Activated CD4-positive, CD25-positive, alpha-beta regulatory T cell (primary cell): Measurements from ENCODE around the gene ZNF585A.
A peak's percentile ranks its signal among the peaks of the same experiment; 100 is the strongest.
"Not testable (repeated sequence)": the region's sequence is repeated elsewhere in the genome, so short reads cannot be mapped to it uniquely, and the experiment has no call there.

ENCODE experiments used
- DNase-seq, 4 experiments: peaks; one replicate each; lab custom pipeline; 2025; lab: John Stamatoyannopoulos, UW

ZNF585A gene

DNA sequence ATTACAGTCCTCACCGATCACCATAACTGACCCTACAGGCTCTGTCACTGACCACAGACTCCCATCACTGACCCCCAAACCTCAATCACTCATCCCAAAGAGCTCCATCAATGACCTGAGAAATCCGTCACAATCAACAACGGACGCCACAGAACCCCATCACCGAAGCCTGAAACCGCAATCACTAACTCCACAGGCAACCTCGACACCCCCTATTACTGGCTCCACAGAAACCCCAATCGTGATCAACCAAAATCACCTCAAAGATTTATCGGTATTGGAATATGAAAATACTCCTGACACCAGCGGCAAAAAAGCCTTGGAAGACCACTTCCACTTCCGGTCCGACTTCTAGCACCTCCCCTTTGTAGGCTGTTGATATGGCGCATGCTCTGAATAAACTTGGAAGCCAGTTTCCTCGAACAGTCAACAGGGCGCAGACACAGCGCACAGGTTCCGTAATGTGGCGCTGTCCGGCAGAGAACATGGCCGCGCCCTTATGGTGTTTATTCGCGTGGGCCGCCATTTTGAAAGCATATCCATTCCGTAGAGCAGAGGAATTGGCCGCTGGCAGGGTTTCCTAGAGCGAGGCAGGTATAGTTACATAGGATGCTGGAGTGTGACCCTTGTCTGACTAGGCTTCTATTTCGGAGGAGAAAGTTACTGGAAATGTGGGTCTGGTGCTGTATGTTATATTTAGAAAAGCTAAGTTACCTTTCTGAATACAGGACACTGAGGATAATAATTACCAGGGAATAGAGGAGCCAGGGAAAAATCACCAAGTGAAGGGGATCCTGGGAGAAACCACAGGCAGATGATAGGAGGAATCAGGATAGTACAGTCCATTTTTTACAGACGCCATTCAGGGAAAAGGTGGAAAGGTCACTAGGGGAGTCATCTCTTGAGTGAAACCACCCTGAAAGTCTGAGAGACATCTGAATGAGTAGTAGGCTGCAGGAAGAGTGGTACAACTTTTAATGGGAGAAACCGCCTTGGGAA is at the start of gene ZNF585A:
ZNF585A (minus strand) TSS at position 328 of the 999 bp plus-strand sequence. CDS start 2,785 bp downstream, outside the sequence.
- DNase-seq = peak; percentile 59 to 81 (median 74)

DNA sequence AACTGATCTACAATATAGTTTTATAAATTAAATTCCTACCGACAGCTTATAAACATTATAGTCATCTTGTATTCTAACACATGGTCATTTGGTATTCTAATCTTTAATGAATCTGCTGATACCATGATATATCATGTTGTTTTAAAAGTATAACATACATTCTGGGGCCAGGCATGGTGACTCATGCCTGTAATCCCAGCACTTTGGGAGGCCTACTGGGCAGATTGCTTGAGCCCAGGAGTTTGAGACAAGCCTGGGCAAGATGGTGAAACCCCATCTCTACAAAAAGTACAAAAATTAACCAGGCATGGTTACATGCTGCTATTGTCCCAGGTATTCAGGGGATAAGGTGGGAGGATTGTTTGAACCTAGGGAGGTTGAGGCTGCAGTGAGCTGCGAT is 48.6 kb upstream of the ZNF585A start:
- no peak for DNase-seq

DNA sequence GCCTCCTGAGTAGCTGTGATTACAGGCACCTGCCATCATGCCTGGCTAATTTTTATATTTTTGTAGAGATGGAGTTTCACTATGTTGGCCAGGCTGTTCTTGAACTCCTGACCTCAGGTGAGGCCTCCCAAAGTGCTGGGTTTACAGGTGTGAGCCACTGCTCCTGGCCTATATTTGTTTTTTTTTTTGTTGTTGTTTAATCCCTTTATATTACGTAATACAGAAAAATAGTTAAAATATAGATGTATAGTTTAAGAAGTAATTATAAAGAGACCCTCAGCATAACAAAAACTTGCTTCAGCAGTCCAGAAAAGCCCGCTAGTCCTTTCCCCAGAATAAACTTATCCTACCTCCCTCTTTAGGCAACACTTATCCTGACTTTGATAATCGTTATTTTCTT is 47.9 kb upstream of the ZNF585A start:
- no peak for DNase-seq

DNA sequence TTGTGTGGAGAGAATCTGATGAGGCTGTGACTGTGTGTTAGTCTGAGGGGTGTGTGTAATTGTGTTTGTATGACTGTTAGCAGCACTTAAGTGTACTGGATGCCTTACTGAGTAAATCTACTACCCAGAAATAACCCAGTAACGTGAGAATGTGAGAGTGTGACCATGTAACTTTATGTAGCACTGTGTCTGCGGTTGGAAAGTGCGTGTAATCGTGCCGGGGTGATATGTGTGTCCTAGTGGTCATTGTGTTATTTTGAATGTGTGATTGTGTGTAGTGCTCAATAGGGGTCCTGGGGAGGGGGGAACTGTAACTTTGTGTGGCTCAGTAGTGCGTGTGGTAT is 46.1 kb upstream of the ZNF585A start:
- no peak for DNase-seq

DNA sequence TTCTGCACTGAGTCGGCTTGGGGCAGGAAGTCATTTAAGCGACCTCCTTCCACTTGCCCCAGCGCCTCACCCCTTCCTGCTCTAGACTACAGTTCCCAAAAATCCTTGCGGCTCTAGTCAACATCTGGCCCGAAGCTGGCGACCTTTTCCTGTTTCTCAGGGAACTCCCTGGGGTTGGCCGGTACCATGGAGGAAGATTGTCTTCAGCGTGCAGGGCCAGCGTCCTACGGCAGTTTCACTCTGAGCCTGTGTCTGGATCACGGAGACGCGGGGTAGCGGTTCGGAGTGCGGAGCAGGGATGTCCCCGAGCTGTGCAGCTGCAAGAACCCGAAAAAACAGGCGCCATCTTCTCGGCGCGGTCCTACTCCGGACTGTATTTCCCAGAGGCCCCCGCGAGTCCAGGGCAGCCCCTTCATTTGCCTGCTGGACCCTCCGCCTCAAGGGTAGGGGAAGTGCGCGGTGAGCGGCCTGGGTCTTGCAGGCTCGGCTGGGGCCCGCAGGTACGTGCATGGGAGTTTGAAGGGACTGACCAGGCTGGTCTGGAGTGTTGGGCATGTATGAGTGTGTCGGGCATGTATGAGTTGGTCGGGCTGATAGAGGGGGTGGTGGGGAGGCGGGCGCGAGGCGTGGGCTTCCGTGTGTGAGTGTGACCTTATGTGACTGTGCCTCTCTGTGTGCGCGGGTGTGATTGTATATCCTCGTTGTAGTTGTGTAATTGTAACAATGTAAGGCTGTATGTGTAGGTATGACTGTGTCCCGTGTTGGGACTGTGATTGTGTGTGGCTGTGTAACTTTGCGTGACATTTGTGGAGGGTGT is 45.5 kb upstream of the ZNF585A start, which contains the start of gene ZNF383:
ZNF383 (plus strand) TSS at position 440 of the 817 bp plus-strand sequence. CDS start 12,240 bp downstream, outside the sequence.
- peak; percentile 65 to 74 (median 70) for DNase-seq

DNA sequence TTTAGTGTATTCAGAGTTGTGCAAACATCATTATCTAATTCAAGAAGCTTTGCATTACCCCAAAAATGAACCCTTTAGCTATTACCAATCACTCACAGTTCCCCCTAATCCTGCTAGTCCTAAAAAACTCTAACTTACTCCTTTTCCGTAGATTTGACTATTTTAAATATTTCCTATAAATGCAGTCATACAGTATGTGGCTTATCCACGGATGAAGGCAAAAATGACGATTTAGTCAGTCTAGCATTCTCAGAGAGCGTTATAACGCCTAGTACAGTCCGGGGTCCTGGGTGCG is 44.9 kb upstream of the ZNF585A start:
- no peak for DNase-seq

DNA sequence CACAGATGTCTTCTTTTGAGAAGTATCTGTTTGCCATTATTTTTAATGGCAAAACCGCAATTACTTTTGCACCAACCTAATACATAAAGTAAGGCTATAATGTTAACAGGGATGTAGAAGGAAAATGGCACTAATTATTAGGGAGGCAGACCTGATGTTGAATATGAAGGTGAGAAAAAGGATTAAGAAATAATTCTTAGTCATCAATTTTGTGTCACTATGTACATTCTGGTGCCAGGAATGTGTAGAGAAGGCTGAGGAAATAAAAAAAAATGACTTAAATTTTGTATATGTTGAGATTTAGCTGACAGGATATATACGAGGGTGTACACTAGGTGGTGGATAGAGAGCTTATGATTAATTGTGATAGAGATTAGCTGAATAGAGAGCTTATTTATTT is 25.3 kb upstream of the ZNF585A start:
- DNase-seq = no peak

DNA sequence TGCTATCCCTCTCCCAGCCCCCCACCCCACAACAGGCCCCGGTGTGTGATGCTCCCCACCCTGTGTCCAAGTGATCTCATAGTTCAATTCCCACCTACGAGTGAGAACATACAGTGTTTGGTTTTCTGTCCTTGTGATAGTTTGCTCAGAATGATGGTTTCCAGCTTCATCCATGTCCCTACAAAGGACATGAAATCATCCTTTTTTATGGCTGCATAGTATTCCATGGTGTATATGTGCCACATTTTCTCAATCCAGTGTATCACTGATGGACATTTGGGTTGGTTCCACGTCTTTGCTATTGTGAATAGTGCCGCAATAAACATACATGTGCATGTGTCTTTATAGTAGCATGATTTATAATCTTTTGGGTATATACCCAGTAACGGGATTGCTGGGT is 24.6 kb upstream of the ZNF585A start:
- not testable (repeated sequence) for DNase-seq

DNA sequence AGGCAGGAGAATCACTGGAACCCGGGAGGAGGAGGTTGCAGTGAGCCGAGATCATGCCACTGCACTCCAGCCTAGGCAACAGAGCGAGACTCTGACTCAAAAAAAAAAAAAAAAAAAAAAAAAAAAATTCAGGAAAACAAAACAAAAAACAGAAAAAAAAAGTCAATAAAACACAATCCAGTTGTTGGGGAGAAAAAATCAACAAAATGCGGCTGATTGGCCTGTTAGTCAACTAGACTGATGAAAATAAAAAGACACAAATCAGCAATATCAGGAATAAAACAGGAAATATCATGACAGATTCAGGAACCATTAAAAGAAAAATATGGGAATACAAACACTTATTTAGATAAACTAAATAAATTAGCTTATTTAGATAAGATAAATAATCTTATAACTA is 22.8 kb upstream of the ZNF585A start:
- DNase-seq = not testable (repeated sequence)

DNA sequence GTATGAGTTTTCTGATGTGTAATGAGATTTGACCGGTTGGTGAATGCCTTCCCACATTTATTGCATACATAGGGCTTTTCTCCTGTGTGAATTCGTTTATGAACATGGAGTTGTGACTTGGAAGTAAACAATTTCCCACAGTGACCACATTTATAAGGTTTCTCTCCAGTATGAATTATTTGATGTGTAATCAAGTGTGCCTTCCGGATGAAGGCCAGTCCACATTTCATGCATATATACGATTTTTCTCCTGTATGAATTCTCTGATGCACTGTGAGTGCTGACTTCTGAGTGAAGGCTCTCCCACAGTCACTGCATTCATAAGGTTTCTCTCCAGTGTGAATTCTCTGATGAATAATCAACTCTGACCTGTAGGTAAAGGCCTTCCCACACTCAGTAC is 13.6 kb upstream of the ZNF585A start:
- not testable (repeated sequence) for DNase-seq

DNA sequence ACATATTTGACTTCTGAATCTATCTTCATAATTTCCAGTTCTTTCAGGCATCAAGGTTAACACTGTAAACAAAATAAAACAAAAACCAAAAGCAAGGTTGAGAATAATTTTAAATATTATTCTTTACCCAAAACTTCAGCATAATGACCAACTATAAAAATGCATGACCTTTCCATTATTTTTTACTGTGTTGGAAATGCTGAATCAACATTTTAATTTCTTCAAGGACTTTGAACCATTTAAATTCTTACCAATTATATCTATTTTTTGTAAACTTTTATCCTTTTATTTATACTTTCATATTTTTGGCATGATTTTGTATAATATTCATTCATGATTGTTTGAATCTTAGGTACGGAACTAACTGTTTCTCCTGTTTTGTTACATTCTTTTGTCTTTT is 6.9 kb downstream of the ZNF585A start:
- no peak for DNase-seq

DNA sequence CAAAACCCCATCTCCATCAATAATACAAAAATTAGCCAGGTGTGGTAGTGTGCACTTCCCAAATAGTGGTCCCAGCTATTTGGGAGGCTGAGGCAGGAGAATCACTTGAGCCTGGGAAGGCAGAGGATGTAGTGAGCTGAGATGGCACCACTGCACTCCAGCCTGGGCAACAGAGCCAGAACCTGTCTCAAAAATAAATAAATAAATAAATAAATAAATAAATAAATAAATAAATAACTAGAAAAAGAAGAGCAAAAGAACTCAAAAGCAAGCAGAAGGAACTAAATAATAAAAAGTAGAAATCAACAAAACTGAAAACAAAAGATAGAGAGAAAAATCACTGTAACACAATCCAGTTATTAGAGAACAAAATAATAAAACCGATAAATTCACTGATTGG is 12.3 kb downstream of the ZNF585A start:
- DNase-seq = no peak

DNA sequence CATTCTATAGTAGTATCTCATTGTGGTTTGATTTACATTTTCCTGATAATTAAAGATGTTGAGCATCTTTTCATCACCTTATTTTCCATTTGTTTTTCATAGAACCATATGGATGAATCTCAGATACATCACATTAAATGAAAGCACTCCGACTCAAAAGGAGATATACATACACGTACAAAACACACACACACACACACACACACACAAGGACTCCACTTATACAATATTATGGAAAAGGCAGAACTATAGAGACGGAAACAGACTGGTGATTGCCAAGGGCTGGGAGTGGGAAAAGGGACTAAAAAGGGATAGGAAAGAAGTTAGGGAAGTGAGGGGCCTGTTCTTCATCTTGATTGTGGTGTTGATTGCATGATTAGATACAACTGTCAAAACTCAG is 24.3 kb downstream of the ZNF585A start:
- DNase-seq = no peak

DNA sequence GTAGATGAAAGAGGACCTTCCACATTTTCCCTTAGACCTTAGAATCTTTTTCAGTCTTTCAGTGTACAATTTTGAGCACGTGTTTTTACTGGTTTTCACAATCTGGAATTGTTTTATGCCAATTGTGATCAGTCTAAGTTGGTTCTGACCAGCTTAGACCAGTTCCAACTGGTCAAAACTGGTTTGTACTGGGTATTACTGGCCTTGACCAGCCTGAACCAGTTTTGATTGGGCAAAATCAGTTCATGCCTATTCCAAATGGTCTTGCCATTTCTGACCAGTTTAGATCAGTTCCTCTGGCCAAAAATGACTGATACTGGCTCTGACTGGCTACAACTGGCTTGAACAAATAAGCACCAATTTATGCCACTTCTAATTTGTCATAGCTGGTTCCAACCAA is 36.4 kb downstream of the ZNF585A start:
- DNase-seq = no peak

DNA sequence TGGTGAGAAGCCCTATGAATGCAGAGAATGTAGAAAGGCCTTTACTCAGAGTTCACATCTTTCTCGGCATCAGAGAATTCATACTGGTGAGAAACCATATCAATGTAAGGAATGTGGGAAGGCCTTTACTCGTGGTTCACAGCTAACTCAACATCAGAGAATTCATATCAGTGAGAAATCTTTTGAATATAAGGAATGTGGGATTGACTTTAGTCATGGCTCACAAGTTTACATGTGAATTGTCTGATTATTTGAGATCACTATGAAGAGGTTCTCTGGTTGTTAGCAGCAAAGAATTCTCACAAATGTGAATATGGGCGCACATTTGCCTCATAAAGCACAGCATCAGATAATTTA is 43.7 kb downstream of the ZNF585A start:
- no peak for DNase-seq

DNA sequence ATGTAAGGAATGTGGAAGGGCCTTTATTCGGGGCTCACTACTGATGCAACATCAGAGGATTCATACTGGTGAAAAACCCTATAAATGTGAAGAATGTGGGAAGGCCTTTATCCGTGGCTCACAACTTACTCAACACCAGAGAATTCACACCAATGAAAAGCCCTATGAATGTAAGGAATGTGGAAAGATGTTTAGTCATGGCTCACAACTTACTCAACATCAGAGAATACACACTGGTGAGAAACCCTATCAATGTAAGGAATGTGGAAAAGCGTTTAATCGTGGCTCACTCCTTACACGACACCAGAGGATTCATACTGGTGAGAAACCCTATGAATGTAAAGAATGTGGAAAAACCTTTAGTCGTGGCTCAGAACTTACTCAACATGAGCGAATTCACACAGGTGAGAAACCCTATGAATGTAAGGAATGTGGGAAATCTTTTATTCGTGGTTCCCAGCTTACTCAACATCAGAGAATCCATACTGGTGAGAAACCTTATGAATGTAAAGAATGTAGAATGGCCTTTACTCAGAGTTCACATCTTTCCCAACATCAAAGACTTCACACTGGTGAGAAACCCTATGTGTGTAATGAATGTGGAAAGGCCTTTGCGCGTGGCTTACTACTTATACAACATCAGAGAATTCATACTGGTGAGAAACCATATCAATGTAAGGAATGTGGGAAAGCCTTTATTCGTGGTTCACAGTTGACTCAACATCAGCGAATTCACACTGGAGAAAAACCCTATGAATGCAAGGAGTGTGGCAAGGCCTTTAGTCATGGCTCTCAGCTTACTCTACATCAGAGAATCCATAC is 44.3 kb downstream of the ZNF585A start:
- no peak for DNase-seq

DNA sequence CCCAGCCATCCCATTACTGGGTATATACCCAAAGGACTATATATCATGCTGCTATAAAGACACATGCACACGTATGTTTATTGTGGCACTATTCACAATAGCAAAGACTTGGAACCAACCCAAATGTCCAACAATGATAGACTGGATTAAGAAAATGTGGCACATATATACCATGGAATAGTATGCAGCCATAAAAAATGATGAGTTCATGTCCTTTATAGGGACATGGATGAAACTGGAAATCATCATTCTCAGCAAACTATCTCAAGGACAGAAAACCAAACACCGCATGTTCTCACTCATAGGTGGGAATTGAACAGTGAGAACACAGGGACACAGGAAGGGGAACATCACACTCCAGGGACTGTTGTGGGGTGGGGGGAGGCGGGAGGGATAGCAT is 50.4 kb downstream of the ZNF585A start:
- not testable (repeated sequence) for DNase-seq

DNA sequence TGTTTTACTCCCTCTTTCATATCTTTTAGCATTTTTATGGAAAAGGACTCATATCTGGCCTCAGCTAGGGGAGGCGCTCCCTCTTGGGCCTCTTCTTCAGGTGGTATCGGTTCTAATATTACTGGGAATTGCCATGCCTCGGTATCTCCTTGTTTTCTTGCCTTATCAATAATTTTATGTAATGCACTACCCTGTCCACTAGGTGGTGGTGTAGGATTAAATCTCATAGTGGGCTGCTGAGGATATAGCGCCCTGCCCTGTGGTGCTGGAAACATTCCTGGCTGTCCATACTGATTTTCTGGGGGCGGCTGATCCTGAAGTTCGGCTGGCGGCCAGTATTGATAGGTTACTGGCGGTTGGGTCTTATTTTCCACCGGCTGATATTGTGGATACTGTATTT is 58.5 kb downstream of the ZNF585A start:
- no peak for DNase-seq

DNA sequence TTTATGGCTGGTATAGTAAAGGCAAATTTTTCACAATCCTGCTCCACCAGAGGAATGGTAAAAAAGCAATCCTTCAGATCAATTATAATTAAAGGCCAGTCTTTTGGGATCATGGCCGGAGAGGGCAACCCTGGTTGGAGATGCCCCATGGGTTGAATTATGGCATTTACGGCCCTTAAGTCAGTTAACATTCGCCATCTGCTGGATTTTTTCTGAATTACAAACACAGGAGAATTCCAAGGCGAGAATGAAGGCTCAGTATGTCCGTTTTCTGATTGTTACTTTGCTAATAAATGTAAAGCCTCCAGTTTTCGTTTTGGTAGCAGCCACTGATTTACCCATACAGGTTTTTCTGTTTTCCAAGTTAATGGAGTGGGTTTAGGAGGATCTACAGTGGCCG is 60.7 kb downstream of the ZNF585A start:
- DNase-seq = not testable (repeated sequence)

DNA sequence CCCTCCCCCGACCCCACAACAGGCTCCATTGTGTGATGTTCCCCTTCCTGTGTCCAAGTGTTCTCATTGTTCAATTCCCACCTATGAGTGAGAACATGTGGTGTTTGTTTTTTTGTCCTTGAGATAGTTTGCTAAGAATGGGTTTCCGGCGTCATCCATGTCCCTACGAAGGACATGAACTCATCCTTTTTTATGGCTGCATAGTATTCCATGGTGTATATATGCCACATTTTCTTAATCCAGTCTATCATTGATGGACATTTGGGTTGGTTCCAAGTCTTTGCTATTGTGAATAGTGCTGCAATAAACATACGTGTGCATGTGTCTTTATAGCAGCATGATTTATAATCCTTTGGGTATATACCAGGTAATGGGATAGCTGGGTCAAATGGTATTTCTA is 68.4 kb downstream of the ZNF585A start:
- not testable (repeated sequence) for DNase-seq

DNA sequence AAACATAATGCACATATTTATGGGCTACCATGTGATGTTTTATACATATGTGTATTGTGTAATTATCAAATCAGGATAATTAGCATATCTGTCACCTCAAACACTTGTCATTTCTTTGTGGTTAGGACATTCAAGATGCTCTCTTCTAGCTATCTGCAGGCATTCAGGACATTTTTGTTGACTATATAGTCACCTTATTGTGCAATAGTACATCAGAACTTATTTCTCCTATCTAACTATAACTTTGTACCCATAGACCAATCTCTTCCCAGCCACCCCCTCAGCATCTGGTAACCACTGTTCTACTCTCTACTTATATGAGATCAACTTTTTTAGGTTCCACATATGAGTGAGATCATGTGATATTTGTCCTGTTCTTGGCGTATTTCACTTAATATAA is 73.9 kb downstream of the ZNF585A start:
- no peak for DNase-seq

DNA sequence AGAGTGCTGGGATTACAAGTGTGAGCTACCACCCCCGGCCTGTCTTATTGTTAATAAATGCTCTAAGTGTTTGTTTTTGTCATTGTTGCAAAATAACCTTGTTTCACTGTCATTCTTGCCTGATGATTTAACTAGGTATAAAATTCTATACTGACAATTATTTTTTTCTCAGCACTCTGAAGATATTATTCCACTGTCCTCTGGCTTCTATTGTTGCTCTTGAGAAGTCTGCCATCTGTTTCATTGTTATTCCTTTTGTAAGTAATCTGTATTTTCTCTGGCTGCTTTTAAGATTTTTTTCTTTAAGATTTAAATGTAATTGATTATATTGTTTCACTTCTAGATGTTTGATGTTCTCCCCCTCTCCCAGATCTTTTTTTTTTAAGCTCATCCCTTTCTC is 76.6 kb downstream of the ZNF585A start:
- DNase-seq = no peak
